M059J (cell line): ENCODE data around the gene TEX28. TPM values are rescaled to one million over a fixed set of nuclear protein-coding genes. Genes with fewer than 3 reads are reported as not detected.
"Not testable (repeated sequence)": the region's sequence is repeated elsewhere in the genome, so short reads cannot be mapped to it uniquely, and the experiment has no call there.

Source experiments
- DNase-seq: peaks from one replicate; pipeline ENCODE4 v3.0.0-alpha.2; 2012; ENCODE audit warnings: low read depth
- total RNA-seq: library from RNA; depleted of rRNA; stranded (reverse); fragments of >200 nt; shearing (Covaris generic); gene quantifications from 2 replicates; pipeline ENCODE4 v1.2.3, GENCODE V29; 2014; rRNA removed

Gene TEX28
- total RNA-seq: not detected in 2 replicates

- DNase-seq: no peak
Measured at GRCh38 chrX:154294791-154295574, at the start of gene TEX28. TEX28 (minus strand) TSS chrX:154295124; CDS start chrX:154292117, 3,007 bp downstream.

DNA sequence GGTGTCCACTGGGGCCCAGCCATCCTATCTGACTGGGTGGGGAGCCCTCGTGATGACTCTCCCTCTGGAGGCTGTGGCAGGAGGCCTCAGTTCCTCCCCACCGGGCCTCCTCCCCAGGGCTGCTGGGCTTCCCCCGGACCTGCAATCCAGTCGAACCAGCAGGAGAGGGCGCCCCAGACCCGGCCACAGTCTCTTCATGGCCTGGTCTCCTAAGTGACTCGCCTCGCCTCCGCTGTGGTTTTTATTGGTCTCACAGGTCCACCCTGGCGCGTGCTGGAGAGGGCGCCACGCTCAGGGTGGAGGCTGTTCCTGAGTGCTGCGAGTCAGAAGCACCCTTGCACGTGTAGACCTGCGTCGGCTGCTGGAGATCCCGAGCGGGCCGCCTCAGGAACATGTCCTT, 48.7 kb upstream of the TEX28 start:
- not testable (repeated sequence) for DNase-seq

DNA sequence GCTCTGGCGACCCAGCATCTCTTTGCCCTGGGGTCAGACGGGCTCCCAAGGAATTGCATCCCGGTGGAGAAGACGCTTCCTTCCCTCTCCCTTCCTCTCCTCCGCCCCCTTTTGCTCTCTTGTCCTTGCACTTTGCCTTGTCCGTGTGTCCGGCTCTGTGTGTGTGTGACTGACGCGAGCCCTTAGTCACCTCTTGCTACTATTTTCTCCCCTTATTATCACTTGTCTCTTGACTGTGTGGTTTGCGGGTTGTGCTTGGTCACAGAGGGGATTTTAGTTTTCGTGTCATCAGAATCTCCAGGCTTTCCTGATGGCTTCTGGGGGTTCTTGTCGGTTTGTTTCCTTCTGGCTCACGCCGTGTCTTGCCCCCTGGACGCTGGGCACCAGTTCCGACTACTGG, 48.1 kb upstream of the TEX28 start:
- DNase-seq: not testable (repeated sequence)

DNA sequence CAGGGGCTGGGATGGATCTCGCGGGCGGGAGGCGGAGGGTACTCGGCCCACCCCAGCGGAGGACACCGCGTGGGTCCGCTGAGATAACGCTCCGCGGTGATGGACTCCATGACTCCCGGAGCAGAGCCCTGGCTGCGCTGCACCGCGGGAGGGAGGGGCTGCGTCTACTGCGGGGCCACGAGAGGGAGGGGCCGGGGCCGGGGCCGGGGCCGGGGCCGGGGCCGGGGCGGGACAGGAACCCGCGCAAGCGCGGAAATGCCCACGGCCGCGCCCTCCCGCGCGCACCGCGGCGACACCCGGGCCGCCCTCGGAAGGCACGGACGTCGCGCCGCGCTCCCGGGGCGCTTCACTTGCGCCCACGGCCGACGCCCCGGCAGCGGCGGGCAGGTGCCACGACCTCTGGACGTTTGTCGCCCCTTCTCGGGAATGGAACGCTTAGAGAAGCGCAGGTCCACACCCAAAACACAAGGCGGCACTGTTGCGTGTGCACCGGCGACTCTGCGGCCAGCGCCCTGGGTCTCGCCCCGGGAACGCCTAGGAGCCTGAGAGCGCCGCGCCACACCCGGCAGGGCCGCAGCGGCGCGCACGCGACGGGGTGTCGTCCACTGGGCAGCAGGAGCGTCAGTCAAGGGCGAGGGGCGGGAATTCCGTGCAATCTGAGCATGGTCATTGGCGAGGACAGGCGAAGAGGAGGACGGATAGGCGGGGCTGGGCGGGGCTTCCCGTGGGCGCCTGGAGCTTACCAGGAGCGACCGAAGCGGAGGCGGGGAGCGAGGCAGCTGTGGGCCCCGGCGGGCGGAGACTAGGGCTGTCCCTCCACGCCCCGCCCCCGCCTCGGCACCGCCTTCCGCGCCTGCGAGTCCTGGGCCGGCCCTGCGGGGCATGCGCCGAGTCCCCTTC, 46.7 kb upstream of the TEX28 start:
- not testable (repeated sequence) for DNase-seq

DNA sequence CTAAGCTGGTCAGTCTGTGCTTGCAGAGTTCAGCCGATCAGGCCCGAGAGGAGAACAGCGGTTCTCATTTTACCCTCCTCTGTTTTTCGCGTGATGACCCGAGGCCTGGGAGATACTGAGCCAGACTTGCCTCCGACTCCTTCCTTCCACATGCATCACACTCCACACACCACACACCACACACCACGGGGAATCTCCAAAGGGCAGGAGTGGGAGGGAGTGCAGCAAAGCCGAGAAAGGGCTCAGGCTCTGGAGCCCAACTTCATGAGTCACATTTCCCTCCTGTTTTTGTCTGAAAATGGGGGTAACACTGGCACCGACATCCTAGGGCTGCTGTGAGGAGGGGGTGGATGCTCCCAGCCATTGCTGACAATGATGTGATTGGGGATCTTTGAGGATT, 39.6 kb upstream of the TEX28 start:
- no peak for DNase-seq

- no peak for DNase-seq
Measured at GRCh38 chrX:154333837-154334271, 38.9 kb upstream of the TEX28 start.

DNA sequence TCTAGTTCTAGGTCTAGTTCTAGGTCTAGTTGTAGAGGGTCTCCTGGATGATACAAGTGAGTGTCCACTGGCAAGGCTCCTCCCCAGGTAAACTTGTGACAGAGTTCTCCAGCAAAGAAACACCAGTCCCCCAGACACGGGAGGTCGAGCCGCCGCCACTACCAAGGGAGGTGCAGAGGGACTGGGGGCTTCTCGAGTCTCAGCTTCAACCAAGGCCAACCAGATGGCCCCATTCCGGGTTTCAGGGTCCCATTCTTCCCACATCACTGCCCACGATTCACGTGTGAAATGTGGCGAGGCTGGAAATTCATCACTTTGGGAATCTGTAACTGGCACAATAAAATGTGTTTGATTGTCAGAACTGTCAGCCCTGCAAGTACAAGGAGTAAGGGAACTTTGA, 38.2 kb upstream of the TEX28 start:
- no peak for DNase-seq

DNA sequence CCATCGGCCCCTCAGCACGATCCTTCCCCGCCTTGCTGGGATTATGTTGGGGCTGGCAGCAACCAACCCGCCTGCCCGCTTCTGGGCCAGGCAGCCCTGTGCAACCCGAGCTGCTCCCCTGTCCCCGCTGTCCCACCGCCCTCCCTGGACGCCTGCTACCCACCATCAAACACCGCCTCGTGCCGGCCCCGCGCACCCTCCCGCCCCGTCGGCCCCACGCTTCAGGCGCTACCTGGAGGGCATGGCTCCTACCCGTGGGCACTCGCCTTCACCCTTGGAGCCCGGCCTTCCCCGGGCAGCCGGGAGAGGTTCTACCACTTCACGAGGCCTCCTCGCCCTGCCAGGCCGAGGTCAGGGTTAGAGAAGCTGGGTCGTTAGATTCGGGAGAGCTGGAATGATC, 37.6 kb upstream of the TEX28 start:
- no peak for DNase-seq

- no peak for DNase-seq
Measured at GRCh38 chrX:154329294-154329693, 34.4 kb upstream of the TEX28 start.

DNA sequence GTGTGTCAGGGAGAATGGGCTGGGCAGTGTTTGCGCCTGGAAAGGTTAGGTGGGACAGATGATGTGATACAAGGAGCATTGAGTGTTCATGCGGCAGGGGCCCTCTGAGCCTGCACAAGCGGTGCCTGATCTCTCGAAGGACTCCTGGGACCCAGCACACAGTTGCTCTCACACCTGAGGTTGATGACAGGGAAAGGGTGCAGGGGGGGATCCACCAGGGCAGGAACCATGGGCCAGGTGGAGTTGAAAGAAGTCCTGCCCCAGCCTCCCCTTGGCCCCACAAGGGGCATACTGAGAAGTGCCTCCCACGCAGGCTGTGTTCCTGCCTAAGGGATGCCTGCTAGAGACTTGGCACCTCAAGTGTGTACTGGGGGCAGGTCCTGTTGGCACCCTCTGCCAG, 33.7 kb upstream of the TEX28 start:
- DNase-seq: no peak

DNA sequence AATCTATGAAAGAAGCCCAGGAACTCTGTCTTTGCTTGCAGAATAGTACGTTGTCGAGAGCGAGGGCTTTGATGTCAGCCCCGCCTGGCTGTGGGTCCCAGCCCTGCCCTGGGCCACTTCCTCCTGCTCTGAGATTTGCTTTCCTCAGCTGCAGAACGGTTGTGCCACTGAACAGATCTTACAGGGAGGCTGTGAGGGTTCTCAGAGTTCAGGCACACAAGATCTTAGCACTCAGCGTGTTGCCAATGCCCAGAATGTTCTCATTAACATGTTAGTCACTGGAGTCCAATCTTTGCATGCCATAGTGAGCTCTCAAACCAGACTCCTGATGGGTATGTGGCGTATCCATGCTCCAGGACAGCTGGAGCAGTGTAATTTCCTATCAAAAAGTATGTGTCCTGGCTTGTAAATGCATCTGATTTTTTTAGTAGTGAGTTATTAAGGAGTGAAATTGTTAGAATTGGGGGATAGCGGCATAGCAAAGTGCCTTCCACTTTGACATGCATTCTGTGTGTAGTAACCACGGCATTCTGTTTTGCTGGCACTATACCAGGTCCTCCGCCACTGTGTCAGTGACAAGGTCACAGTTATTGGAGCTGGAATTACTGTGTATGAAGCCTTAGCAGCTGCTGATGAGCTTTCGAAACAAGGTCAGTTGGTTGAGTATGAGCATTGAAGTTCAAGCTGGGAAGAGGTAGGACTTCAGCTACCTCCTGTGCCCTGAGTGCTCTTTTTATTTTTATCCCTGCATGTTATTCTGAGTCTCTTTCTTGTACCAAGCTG, 32.3 kb upstream of the TEX28 start:
- no peak for DNase-seq

DNA sequence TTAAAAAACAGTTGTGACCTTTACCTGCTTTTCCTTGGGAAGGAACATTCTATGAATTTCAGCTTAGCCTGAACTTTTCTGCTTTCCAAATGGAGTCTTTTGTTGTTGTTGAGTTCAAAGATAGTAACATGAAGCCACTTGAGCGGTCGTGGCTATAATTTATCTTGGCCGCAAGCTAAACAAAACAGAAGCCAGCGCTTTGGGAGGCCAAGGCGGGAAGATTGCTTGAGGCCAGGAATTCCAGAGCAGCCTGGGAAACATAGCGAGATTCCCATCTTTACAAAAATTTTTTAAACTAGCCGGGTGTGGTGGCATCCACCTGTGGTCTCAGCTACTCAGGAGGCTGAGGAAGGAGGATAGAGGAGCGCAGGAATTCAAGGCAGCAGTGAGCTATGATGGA, 30.6 kb upstream of the TEX28 start:
- DNase-seq: peak; percentile 84

- no peak for DNase-seq
Measured at GRCh38 chrX:154323537-154323936, 28.6 kb upstream of the TEX28 start.

DNA sequence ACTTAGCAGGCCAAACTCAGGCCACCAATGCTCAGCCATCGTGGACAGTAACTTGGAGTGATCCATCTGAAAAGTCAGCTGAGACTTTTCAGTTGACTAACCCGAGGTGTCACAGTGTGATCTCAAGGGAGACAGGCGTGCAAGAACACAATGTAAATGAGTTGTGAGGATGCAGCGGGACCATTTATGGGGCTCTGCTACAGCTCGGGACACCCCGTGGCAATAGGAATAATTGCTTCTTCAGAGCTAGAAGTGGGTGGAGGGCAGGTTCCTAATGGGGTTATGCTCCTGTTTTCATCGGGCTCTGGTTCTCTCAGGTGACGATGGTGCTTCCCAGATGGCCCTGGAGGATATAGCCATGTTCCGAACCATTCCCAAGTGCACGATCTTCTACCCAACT, 28.0 kb upstream of the TEX28 start:
- no peak for DNase-seq

DNA sequence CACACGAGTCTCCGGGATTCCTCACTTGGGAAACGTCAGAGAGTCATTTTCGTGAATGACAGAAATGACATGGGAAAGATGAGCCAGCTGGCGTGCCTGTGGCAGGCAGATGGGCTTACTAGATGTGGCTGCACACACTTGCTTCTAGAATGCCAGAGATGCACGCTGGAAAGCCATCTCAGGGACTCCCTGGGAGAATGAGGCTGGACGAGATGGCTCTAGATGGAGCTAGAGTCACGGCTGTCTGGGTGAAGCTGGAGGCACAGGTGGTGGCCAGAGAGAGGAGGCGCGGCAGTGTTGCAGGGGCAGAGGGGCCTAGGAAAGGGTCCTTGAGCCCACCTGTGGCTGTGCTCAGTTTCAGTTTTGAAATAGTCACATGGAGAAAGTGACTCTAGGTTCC, 26.7 kb upstream of the TEX28 start:
- DNase-seq: peak; percentile 55

DNA sequence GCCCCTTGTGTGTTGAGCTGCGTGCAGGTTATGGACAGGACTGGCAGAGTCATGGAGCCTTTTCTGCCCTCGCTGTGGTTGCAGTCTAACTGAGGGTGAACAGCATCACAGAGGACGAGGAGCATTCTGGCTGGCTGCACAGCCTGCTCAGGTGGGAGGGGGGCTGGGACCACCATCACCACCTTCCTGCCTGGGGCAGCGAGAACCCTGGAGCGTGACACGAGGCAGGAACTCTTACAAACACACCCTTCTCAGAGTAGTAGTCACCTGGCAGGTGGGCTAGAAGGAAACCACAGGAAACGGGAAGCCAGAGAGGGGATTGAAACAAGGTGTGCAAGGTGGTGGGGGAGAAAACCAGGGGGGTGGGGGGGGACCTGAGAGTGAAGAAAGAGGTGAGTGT, 26.2 kb upstream of the TEX28 start:
- DNase-seq: no peak

DNA sequence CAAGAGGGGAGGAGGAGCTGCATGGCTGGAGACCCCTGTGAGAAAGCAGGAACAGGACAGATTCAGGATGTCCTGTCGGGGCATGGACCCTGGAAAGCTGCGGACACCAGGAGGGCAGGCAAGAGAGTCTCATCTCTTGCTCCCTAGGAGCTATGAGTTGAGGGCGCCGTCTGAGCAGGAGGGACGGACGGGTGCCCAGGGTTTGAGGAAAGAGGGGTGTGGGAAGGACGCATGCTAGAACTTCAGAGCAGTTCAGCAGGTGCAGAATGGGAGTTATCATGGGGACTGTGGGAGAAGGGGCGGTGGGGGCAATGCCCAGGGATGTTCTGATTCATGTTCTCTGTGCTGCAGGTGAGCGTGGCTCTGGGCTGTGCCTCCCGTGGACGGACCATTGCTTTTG, 25.5 kb upstream of the TEX28 start:
- DNase-seq: no peak

- DNase-seq: peak; percentile 32
Measured at GRCh38 chrX:154317391-154317995, 22.6 kb upstream of the TEX28 start.

DNA sequence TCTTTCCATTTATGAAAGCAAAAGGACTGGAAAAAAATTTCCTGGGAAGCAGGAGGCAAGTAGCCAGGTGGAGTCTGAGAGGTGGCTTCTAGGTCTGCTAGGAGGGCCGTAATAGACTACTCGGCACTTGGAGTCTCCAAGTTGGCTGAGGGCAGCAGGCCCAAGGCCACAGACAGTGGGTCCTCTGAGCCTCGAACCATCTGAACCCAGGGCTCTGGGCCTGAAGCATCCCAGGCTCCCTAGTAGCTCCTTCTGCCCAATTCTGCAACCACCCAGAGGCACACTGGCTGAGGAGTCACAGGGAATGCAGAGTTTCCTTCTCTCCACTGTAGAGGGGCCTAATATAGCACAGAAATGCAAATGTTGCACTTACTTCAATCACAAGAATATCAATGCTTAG, 20.5 kb upstream of the TEX28 start:
- no peak for DNase-seq

DNA sequence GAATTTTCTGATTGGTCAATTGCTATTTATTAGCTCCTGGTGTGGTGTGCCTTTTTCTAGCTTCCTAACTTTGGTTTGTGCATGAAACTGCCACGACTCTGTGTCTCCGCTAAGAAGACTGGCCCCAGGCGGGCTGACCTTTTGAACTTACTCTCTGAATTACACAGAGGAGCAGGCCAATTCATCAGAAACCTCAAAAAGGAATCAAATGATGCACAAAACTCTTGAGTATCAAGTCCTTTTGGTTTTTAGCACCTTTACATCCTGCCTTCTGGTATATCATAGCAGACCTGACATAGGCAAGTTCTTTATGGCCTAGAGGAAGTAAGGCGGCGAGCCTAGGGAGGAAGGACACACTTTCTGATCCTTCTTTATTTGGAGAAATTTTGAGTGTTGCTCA, 18.2 kb upstream of the TEX28 start:
- DNase-seq: peak; percentile 66

DNA sequence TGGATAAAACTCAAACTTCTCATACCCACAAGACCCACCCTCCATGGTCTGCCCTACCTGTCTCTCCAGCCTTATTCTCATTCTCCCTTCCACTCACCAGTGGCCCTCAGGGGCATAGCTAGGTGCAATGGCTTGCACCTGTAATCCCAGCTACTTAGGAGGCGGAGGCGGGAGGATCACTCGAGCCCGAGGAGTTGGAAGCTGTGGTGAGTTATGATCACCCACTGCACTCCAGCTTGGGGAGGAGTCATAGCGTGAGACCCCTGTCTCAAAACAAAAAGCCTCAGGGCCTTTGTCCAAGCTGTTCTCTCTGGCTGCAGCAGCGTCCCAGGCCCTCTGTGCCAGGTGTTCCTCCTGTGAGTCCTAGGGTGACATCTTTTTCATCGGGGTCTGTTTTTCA, 17.2 kb upstream of the TEX28 start:
- DNase-seq: no peak
